GM19397 (cell line): ENCODE results near the gene PNLIPRP1.

Source experiments
- ATAC-seq: cut with Tn5 transposase; IDR thresholded peaks from one replicate; pipeline ENCODE4 v1.9.1; 2021; ENCODE audit warnings: mild to moderate bottlenecking, moderate library complexity; ENCODE audit not compliant: unreplicated experiment

The PNLIPRP1 gene

DNA sequence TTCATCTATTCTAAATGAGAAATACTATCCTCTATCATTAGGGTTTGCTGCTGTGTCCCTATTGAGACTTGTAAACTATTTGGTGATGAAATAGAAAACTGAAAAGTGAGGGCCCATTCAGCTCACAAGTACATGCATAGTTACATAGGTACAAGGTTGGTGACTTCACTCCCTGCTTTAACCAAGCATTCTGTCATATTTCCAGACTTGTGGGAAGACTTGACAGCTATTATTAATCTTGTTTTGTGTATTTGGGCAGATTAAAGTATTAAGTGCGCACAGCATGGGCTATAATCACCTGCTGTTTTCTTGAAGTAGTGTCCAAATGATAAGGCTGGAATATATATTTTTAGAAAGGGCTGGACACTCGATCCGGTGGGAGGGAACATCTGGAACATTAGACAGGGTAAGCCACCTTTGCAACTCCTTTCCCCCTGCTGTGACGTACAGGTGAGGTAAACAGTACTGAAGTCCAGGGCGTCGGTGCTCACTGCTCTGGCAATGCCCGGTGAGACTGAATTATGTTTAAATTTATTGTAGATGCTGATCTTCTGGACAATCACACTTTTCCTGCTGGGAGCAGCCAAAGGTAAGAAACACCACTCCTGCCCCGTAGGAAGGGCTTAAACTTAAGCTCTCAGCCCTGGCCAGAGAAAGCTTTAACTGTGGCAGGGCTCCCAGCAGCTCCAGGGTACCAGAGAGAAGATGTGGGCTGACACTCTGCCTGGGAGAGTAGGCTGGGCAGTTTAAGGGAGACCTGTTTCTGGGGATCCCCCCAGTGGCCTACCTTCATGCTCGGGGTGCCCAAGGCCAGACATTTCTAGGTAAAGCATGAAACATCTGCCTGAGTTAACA, at the start of gene PNLIPRP1:
Gene PNLIPRP1, plus strand, starts transcription at position 370 of the 855 bp plus-strand sequence. Its CDS starts 171 bp downstream, at position 541.
- no peak for ATAC-seq

DNA sequence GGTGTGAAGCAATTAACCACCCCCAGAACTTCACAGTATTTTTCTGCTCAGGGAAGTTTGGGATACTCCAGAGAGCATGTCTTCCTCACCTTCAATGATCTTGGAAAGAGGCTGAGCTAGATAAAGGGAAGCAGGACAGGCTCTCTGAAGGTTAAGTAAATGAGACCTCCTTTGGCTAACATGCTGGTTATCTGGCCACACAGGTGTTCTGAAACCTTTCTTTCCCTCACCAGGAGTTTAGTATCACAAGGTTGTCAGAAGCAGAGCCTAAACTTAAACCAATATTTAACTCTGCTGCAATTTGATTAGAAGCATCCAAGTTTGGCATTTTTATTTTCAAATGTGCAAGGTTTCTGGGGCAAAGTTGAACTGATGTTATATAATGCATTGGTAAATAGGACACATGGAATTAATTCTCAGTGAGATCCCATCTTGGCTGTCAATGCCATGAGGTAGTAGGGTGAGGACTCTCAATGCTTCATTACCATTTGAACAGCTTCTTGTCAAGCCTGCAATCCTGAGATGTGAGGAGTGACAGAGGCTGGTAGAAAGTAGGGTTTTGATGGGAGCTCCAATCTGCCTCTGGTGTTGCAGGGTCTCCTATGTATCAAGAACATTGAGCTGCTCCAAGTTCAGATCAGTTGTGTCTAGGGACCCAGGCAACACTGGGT, 48.6 kb upstream of the PNLIPRP1 start:
- ATAC-seq, result no peak

- no peak for ATAC-seq
Measured at GRCh38 chr10:116545122-116545521, 45.6 kb upstream of the PNLIPRP1 start.

DNA sequence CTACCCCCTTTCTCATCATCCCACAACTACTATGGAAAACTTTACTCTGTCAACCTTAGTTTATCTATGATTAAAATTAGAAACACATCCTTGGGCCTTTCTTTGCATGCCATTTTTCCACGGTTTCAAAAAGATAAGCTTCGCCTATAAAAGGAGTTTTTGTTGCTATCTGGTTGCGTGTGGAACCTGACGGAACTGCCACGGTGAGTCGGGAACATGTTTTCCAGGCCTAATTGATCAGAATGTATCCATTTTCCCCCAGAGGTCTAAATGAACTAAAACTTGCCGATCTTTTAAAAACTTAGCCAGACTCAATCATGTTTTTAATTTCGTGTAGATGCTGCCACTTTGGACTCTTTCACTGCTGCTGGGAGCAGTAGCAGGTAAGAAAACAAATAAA, 45.0 kb upstream of the PNLIPRP1 start, which contains the start of gene PNLIP:
Gene PNLIP, plus strand, starts transcription at position 176 of the 400 bp plus-strand sequence. Its CDS starts 162 bp downstream, at position 338.
- no peak for ATAC-seq

DNA sequence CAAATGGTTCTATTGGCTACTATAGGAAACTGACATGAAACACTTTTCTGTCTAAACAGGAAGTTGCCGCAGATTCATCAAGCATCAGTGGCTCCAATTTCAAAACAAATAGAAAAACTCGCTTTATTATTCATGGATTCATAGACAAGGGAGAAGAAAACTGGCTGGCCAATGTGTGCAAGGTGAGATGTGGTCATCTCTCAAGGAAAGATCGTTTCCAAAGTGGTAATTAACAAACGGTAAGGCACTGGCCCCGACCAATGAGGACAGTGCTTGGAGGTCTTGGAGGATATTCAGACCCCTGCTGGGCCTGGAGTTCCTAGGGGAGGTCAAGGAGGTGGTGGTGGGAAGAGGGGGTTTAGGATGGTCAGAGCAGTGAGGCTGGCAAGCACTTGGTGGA, 42.5 kb upstream of the PNLIPRP1 start:
- no peak for ATAC-seq

DNA sequence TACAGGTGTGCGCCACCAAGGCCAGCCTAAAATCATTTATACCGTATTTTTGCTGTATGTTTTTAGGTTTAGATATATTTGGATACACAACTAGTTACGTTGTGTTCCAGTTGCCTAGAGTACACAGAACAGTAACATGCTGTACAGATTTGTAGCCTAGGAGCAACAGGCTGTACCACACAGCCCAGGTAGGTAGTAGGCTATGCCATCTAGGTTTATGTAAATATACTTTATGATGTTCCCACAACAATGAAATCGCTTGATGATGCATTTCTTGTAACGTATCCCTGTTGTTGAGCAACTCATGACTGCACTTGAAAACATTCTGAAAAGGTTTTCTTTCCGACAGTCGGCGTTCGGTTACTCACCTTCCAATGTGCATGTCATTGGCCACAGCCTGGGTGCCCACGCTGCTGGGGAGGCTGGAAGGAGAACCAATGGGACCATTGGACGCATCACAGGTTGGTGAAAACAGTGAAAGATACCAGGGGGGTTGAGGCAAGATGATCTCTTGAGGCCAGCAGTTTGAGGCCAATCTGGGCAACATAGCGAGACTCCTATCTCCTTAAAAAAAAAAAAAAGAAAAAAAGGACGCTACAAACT, 37.3 kb upstream of the PNLIPRP1 start:
- no peak for ATAC-seq

- ATAC-seq, result no peak
Measured at GRCh38 chr10:116554628-116555027, 36.1 kb upstream of the PNLIPRP1 start.

DNA sequence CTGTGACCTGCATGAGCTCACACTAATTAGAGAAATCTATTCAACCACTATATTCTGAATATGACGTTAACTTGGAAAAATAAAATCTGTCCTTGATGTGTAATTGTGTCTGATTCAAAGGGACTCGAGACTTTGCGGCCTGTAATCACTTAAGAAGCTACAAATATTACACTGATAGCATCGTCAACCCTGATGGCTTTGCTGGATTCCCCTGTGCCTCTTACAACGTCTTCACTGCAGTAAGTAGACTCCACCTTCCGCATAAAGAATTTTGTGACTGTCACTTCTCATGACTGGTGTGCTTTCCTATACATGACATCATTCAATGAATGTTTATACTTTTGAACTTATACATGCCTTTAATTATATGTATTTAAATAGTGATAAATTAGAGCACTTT, 34.9 kb upstream of the PNLIPRP1 start:
- no peak for ATAC-seq

DNA sequence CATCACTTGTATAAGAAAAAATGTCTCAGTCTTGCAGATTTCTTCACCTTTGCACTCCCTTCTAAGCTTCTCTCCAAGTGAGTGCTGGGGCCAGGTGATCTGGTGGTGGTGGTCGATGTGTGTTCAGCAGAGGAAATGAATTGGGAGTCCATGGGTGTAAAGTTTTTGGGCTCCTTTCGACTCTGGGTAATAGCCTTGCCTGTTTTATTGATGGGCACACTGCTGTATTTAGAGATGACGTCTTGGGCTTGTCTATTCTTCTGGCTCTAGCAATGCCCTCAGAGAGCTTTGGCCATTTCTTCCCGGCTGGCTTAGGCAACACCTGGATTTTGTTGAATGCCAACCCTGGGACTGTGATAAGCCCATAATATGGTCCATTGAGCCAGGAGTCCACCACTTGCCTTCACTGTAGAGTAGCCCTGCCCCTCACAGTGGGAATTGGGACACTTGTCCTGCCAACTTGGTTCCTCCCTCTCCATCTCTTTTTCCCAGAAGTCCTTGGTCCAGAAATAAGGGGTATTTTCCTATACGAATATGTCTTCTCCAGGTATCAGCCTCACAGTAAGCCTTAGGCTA, 33.4 kb upstream of the PNLIPRP1 start:
- ATAC-seq, result no peak

GRCh38 chr10:116565534-116565933, 25.2 kb upstream of the PNLIPRP1 start:
- no peak for ATAC-seq

GRCh38 chr10:116566932-116567331, 23.8 kb upstream of the PNLIPRP1 start:
- no peak for ATAC-seq

DNA sequence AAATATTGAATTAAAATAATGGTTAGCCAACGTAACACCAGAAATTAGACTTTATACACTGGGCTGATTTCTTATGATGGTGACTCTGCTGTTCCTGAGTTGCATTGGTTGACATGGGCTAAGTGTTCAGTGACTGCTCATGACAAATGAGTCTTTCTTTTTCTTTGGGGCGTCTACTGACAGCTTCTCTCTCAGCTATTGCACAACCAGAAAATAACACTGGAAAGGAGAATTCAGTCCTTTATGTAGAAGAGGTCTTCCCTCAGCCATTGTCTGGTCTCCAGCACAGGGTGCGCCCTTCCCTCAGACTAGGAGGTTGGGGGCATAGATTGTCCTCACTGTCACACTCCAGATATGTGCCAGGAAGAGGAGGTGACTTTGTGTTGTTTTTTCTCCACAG, 23.4 kb upstream of the PNLIPRP1 start:
- ATAC-seq, result no peak

DNA sequence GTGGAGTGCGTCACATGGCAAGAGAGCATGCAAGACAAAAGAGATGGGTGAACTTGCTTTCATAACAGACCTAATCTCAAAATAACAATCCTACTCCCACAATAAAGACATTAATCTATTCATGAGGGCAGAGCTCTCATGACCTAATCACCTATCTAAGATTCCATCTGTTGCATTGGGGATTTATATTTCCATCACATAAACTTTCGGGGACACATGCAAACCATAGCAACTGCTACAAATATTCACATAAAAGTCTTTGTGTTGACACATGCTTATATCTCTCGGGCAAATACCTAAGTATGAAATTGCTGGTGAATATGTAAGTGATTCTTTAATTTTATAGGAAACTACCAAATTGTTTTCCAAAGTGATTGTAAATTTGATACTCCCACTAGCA, 16.0 kb upstream of the PNLIPRP1 start:
- no peak for ATAC-seq

- ATAC-seq, result no peak
Measured at GRCh38 chr10:116587878-116588591, 2.7 kb upstream of the PNLIPRP1 start.

DNA sequence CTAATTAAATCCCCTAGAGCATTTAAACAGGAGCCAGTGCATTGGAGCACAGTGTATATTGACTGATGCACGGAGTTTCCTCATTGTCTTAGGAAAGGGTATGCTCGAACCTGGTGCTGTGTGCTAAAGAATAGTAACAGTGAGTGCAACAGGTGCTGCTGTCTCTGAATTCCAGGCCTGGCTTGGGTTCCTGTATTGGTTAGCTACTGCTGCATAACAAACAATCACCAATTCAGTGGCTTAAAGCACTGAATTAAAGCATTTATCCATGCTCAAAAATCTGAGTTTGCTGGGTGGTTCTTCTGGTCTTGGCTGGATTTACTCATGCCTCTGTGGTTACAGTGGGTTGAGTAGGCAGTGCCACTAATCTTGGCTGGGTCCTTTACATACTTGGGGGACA, 1.8 kb upstream of the PNLIPRP1 start:
- no peak for ATAC-seq

DNA sequence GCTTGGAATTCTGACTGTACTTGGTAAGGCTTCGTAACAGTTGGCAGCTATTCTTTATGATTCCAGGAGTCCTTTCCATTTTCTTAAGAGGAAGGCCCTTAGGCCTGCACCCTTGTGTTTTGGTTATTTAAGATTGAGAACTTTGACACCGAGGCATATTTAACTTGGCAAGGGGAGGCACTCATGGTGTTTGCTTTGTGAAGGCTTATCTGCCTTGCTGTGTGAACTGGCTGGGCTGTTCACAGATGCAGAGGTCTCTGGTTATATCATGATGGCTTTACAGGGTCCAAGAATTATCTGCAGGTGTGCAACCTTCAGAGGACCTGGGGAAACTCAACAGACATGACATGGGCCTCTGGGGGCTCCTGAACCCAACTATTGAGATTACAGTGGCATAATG, 833 bp upstream of the PNLIPRP1 start:
- no peak for ATAC-seq

GRCh38 chr10:116593139-116593740, 2.5 kb downstream of the PNLIPRP1 start:
- no peak for ATAC-seq

DNA sequence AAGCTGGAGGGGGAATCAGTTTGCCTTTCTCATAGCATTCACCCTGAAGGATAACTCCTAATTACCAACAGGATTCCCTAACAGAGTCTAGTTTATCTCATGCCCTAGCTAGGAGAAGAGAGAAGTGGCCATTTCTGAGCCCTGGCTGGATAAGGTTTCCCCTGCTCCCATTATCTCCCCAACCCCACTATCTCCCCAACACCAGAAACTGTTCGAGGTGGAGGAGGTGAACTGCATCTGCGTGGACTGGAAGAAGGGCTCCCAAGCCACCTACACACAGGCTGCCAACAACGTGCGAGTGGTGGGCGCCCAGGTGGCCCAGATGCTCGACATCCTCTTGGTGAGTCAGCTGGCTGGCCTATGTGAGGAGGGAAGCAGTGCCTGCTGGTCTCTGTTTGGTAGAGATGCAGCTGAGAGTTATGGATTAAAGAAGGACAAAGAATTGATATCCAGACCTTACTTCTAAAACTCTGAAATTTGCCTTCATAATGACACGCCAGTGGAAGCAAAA, 3.8 kb downstream of the PNLIPRP1 start:
- no peak for ATAC-seq

DNA sequence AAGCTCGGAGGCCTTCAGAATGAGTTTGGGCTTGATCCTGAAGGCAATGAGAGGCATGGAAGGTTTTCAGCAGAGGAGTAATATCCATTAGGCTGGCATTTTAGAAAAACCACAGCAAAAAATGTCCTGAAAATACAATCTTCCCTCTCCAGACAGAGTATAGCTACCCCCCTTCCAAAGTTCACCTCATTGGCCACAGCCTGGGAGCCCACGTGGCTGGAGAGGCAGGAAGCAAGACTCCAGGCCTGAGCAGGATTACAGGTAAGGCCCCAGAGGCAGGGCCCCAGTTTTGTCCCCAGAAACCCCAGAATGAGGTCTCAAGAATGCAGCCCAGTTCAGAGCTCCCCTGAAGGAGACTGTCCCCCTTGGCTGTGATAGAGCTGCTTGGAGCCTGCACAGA, 5.3 kb downstream of the PNLIPRP1 start:
- no peak for ATAC-seq

DNA sequence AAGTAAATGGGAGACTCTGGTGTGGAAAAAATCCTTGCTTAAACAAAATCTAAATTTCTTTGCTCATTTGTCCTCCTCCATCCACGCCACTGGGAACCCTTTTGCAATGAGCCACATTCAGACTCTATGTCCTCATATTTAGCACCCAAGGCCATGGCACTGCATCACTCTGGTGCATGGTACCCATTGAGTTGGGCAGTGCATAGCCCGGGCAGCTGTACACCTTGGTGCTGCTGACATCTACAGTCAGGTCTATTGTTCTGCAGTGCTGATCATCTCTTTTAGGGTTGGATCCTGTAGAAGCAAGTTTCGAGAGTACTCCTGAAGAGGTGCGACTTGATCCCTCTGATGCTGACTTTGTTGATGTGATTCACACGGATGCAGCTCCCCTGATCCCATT, 6.8 kb downstream of the PNLIPRP1 start:
- ATAC-seq, result no peak
